GM21723 (cell line): ENCODE results near the gene ZNF37A.
"Not testable (repeated sequence)": the region's sequence is repeated elsewhere in the genome, so short reads cannot be mapped to it uniquely, and the experiment has no call there.

Experiments used
- ATAC-seq: cut with Tn5 transposase; IDR thresholded peaks from one replicate; pipeline ENCODE4 v1.9.1; 2021; ENCODE audit warnings: mild to moderate bottlenecking, moderate library complexity; ENCODE audit not compliant: unreplicated experiment

Gene ZNF37A

GRCh38 chr10:38147686-38148085 lies 53.5 kb downstream of the ZNF37A start:
- ATAC-seq: no peak

- ATAC-seq: not testable (repeated sequence)
Measured at GRCh38 chr10:38150891-38151463, 56.8 kb downstream of the ZNF37A start.

GRCh38 chr10:38156416-38157269 lies 62.5 kb downstream of the ZNF37A start:
- ATAC-seq: no peak

GRCh38 chr10:38157270-38157685 lies 63.1 kb downstream of the ZNF37A start:
- ATAC-seq: no peak

GRCh38 chr10:38159004-38159403 lies 64.9 kb downstream of the ZNF37A start:
- no peak for ATAC-seq

GRCh38 chr10:38163617-38164016 lies 69.5 kb downstream of the ZNF37A start:
- no peak for ATAC-seq

GRCh38 chr10:38174336-38174735 lies 80.2 kb downstream of the ZNF37A start:
- ATAC-seq: no peak

GRCh38 chr10:38184477-38184876 lies 90.3 kb downstream of the ZNF37A start:
- no peak for ATAC-seq
